Posterior cingulate gyrus (tissue), 11 donors: ENCODE data around the gene HABP2.

ENCODE experiments used
- DNase-seq, 10 donors: peaks; one replicate each; pipeline versions ENCODE4 v3.0.0 to v3.0.0-alpha.2; 2020 to 2021; ENCODE audit warnings: mixed read lengths in 3 of 10
- intact Hi-C: fragments of 100-400 bp; cut with DNase I; formaldehyde crosslinking; loops from one replicate; pipeline ENCODE4 v1.15.1; 2023

The HABP2 gene

DNA sequence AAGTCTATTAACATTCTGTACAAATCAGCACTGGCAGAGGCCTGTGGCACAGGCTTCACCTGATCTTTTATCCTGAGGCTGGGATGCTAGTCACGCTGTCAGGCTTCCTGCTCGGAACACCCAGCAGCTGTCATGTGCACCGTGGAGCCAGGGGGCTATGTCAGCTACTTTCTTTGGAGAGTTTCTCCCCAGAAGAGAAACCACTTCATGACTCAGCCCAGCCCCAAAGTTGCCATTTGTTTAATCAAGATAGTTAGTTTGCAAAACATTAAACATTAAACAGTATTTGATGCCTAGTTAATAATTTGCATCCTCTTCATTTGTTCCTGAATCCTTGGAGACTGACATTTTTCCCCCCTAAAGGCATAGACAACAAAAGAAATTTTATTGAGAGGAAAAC lies at the start of gene HABP2:
HABP2 (plus strand) TSS at position 353 of the 400 bp plus-strand sequence. CDS start 69 bp downstream, outside the sequence.
- intact Hi-C loops: no loop called here
- DNase-seq: no peak

DNA sequence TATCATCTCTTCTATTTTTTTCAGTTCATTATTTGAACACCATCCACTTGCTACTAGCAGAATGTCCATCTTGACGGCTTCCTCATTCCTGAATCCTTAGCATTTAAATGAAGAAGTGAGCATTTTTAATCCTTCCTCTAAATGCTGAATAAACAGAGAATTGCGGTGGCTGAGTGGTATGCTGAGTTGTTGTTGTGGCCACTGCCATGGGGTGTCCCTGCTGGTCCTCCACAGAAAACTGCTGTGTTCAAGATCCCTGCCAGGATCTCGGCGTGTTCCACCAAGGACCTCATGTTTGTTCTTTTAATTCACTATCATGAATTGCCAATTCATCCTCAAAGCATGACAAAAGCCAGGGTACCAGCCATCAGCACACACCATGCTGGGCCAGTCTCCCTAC lies 48.9 kb upstream of the HABP2 start:
- intact Hi-C loops: no loop called here
- DNase-seq: no peak

DNA sequence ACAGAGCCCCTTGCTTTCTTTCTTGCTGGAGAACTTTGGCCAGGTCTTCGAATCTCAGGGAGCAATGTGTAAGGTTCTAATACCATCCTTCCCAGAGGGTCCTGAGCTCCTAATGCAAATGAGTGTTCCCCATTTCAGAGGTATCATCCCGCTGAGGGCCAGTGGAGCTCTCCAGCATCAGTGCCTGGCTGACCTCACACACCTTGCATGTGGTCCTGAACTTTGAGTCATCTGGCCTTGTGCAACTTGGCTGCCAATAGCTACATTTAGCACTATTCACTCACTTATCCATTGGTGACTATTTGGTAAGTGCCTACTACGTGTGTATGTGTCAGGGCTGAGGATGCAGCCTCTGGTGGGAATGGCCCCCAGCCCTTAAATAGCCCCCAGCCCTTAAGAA lies 48.4 kb upstream of the HABP2 start:
- intact Hi-C loops: no loop called here
- no peak for DNase-seq

DNA sequence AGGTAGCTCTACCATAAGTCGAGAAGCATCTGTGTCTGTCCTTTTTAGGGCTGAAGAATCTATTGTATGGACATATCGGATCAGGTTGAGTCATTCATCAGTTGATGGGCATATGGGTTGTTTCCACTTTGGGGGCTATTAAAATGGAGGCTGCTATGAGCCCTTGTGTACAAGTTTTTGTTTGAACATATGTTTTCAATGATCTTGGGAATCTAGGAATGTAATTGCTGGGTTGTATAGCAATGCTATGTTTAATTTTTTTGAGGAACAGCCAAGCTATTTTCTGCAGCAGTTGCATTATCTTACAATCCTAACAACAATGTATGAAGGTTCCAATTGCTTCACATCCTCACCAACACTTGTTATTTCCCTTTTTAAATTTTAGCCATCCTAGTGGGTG lies 46.4 kb upstream of the HABP2 start:
- intact Hi-C loops: no loop called here
- DNase-seq: no peak

DNA sequence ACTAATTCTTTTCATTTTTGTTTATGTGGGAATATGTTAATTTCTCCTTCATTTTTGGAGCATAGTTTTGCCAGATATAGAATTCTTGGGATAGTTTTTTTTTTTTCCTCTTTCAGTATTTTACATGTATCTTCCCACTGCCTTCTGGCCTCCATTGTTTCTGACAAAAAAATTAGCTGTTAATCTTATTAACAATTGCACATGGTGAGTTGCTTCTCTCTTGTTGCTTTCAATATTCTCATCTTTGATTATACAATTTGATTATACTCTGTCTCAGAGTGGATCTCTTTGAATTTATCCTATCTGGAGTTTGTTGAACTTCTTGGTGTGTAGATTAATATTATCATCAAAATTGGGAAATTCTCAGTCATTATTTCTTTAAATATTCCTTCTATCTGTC lies 41.4 kb upstream of the HABP2 start:
- no peak for DNase-seq
- intact Hi-C loops: no loop called here

DNA sequence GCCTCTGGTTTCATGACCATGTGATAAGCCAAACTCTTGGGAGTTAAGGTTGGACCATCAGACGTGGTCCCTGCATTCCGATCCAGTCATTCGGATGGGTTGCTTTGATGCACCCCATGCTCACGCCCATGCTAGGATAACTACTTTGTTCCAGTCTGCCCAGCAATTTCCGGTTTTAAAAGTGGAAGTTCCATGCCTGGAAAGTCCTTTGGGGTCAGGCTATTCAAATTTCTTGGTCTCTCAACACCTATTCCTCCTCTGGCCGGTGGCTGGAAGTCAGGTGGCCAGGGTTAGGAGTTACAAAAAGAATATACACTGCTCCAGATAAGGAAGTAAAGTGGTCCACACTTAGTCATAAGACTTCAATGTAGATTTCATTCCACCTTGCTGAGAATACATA lies 37.7 kb upstream of the HABP2 start:
- intact Hi-C loops: no loop called here

DNA sequence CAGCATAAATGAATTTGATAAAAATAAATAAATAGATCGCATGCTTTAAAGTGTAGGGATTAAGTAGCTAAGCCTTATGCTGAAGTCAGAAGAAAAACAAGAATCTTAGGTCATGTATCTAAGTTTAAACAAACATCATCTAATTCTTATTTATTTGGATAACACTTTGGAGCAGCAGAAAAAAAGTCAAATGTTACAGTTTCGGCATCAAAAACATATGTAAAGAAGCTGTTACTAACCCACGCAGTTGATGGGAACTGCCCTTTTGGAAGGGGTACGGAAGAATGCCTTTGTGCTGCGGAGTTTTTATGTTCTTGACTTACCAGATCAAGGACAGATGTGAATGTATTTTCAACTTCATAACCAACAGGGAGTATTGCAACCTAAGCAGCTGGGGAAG lies 37.3 kb upstream of the HABP2 start:
- intact Hi-C loops: no loop called here
- DNase-seq: no peak

More for the DNA sequence above, 37.7 kb upstream of the HABP2 start:
- no peak for DNase-seq

DNA sequence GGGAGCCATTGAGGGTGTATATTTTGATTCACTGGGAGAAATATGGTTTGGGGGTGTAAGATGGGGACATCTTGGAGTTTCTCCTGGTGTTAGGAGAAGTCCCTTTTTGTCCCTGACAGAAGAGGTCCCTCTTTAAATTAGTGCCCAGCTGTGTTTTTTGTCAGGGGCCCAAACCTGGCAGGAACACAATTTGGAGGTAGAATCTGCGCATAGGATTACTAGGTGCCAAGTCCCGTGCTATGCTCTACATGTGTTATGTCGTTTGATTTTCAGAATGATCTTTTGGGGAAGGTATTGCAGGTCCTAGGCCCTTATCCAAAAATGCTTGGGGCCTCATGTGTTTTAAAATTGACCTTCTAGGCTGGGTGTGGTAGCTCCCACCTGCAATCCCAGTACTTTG lies 36.8 kb upstream of the HABP2 start:
- no peak for DNase-seq
- intact Hi-C loops: no loop called here

DNA sequence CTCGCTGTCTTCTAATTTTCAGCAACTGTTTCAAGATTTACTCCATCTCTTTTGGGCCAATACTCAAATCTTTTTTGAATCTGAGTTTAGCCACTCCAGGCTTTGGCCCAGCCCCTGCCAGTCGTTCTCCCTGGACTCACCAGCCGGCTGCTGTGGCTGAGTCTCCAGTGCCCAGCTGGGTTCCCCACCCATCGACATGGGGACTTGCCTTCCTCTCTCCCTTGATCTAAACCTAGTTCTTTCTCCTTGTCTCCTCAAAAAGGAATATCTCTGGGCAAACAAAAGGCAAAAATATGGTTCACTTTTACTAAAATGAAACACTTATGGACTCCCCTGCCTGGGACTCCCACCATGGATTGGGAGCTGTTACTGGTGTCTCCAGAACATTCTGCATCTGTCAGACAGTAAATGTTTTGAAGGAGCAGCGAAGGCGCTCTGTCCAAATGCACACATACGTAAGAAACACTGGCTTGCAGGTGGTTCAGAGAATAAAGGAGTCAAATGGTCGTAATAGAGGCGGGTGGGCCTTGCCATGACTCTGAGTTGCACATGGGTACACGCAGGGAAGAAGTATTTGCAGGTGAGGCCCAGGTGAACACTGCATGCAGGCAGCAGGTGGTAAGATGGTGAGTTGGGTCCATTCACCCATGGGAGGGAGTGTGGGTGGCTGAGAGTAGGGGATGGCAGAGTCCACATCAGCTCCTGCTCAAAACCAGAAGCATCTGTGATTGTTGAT lies 35.5 kb upstream of the HABP2 start:
- DNase-seq: peak in 1 of 10 donors; percentile 69
- intact Hi-C loops: no loop called here

DNA sequence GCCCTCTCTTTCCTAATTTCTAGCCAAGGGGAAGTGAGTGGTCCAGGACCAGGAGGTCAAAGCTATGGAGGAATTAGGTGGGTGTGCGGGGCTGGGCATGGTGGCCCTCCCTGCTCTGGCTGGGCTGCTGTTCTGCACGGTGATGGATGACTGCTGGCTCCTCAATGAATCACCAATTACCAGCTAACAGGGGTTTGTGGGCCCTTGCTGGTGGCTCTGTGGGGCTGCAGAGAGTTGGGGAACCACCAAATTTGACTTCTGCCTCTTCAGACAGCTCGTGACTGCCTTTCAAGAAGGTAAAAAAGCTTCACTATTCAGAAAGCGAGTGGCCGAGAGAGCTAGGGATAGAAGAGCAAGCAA lies 35.0 kb upstream of the HABP2 start:
- peak in 1 of 10 donors; percentile 40 for DNase-seq
- intact Hi-C loops: no loop called here

DNA sequence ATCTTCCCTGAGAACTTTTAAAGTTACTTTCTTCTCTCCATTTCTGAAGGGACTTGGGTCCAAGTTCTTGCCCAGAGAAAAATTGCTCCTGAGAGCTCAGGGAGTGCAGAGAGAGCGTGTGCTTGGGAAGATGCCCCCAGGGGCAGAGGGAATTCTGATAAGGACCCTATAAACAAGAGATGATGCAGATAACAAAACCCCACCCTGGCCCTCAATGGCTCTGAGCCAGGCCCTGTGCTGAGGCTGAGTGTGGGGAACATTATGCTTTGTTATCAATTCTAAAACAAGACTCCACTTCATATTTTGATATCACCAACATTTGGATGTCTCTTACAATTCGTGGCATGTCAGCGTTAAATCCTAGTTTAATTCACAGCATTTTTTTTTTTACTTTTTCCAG lies 34.4 kb upstream of the HABP2 start:
- intact Hi-C loops: no loop called here
- DNase-seq: no peak

DNA sequence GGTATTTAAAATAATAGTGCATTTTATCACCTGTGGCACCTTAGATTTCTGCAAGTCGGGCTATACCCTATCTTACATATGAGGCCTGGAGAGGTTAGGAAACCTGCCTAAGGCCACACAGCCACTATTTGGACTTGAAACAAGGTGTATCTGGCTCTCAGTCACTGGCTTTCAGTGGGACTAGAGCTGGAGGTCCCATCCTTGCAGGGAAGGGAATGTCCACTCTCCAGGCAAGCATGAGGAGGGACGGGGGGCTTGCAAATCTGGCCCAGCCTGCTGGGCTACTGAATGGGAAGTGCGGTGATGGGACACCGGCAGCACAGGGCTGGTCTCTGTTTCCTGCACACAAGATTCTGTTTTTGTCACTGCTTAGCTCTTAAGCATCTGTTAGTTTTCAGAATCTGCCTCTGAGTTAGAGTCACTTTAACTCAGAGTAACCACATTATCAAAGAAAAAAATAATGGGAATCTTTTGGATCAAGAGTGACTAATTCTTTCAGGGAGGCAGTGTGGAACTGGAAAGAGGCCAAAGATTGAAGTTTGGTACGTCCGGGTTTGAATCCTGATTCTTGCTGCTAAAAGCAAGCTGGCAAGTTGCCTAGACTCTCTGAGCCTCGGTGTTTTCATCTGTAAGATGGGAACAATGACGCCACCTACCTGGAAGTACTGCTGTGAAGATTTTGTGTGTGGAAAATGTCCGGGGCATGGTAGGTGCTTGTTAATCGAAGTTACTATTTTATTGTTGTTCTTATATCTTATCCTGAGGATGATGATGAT lies 33.8 kb upstream of the HABP2 start:
- intact Hi-C loops: no loop called here
- no peak for DNase-seq

DNA sequence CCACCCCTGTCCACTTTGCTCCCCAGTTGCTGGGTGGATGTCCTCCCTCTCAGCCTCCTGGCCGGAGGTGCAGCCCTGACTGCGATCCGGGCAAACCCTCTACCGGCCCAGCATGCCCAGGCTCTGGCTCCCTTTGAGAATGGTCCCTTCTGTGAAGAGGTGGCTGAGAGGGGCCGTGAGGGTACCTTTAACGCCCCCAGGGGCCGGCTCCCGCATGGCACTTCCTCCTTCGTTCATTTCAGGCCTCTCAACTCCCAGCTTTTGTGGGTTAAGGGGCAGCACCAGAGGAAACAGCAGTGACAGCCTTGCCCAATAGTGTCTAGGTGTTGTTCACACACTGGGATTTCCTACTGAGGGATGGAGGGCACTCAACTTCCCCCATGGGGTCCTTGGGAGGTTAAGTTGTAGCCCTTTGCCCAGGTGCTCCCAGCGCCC lies 33.2 kb upstream of the HABP2 start:
- intact Hi-C loops: loop anchor here (5.0 kb wide), 1 partner anchor 1042 kb away; no protein-coding TSS in a partner anchor
- DNase-seq: peak in 1 of 10 donors; percentile 55

DNA sequence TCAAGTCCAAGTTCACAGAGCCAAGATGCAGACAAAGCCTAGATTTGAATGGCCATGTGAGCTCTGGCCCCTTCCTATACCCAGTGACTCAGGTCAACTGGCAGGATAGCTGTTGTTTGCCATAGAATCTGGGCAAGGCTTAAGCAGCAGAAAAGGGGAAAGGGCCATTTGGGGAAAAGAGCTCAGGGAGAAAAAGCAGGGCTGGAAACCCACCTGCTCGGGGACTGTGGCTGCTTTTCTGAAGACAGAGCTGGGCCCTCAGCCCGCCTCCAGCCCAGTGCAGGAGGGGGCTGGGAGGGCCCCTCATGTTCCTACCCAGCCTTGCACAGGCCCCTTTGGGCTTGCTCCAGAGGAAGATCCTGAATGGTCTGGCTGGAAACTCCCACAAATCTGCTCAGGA lies 32.6 kb upstream of the HABP2 start:
- intact Hi-C loops: loop anchor here (5.0 kb wide), 1 partner anchor 1043 kb away; no protein-coding TSS in a partner anchor
- DNase-seq: peak in 1 of 10 donors; percentile 55

DNA sequence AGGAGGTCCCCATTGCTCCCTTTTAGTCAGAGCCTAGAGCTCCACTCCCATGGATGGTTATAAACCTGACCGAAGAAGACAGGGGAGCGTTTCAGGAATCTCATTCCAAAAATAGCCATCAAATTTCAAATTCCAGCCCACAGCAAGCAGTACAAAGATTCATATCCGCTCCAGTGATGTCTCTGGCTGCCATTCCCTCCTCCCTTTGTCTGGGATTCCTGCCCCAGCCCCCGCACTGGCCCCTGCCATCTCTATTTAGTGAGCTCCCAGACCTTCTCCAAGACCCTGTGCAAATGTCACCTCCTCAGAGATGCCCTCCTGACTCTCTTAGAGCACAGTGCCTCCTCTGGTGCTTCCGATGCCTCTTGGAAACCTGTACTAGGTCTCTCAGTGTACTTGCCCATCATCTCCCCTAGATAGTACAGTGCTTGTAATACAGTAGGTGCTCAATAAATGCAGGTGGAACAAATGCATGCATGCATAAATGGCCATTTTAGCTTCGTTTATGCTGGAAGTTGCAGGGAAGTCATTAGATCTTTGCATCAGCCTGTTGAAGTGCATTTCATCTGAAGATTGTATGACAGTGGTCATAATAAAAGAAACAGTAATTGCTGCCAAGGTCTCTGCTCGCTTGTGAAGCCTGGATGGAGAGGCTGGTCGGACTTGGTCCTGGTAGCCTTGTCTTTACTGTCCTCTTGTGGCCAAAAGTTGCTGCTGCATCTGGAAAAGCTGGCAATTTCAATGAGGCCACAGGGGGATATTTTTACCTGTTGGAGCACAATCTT lies 32.0 kb upstream of the HABP2 start:
- intact Hi-C loops: loop anchor here (5.0 kb wide), 1 partner anchor 1044 kb away; no protein-coding TSS in a partner anchor
- peak in 8 of 10 donors; percentile 21 to 89 (median 54) for DNase-seq

DNA sequence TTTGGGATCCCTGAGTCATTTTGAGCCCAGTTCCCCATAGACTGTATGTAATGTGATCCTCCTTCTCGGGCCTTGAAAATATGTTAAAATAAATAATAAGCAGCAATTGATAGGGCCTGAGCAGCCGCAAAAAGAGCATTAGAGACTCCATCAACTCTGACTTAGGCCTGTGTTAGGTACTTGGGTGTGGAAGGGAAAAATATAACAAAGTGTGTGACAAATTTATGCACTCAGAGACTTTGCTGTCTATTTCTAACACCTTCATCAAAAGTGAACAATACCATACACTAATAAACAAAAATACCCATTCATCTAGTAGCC lies 31.4 kb upstream of the HABP2 start:
- intact Hi-C loops: loop anchor here (5.0 kb wide), 1 partner anchor 1044 kb away; no protein-coding TSS in a partner anchor
- no peak for DNase-seq

DNA sequence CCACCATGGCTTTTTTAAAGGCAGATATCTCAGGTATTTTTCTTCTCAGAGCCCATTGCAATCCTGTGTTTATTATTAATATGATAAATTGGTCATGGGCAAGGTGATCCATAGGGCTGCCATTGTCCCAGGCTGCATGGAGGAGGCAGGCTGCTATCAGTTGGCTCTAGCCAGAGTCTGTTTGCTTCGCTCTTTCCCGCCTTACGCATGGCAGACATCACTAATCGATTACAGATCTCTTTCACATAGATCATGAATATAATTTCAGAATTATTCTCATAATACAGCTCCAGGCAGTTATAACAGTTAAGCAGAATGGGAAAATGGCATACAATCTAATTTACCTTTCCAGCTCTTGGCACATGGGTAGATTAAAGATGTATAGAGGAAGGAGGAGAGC lies 30.4 kb upstream of the HABP2 start:
- intact Hi-C loops: loop anchor here (5.0 kb wide), 1 partner anchor 1045 kb away; no protein-coding TSS in a partner anchor
- no peak for DNase-seq

DNA sequence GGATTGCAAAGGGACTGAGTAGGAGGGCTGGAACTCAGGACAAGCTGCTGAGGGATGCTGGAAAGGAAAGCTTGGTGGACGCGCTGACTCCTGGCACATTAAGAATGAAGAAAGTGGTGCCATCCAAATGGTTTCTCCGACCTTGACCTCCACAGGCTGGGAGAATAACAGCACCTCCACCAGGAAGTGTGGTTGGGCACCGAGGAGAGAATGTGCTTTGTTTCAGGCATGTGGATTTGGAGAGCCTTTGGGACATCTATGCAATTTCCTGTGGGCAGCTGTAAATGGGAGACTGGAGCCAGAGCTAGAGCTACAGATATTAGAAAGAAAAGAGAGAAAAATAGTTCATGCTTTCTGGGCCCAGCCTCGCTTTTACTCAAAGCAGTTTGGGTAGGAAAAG lies 29.8 kb upstream of the HABP2 start:
- no peak for DNase-seq
- intact Hi-C loops: loop anchor here (5.0 kb wide), 1 partner anchor 1046 kb away; no protein-coding TSS in a partner anchor

DNA sequence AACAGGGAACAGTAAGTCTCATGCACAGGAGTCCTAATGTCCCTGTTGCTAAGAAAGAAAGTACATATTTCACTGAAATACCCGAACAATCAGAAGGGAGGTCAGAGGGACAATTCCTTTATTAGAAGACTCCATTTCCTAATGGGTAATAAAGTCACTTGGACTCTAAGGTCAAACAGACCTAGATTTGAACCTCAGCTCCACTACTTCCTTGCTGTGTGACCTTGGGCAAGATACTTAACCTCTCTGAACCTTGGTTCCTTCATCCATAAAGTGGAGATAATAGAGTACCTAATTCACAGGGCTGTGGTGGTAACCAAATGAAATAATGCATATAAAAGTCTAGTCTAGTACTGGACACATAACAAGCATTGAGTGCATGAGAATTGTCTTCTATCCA lies 29.2 kb upstream of the HABP2 start:
- DNase-seq: no peak
- intact Hi-C loops: loop anchor here (5.0 kb wide), 1 partner anchor 1046 kb away; no protein-coding TSS in a partner anchor

DNA sequence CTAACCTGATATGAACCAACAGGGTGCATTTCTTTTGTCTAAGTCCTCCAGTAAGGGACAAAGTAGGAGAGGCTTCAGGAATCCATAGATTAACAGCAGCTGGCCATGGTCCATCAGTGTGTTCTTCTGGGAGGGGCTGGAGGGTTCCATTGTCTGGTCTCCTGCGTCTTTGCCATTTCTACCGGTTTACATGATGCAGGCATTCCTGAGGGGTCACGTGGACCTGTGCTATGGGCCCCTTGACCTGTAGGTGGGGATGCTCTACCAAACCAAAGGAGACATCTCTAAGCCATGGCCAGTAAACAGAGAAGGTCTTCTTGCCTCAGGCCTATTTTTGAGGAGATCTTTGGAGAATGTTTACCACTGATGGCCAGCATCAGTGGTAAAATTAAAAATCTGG lies 28.7 kb upstream of the HABP2 start:
- intact Hi-C loops: loop anchor here (5.0 kb wide), 1 partner anchor 1047 kb away; no protein-coding TSS in a partner anchor
- DNase-seq: no peak
